ENCODE results near the gene AKT1.
A peak's percentile ranks its signal among the peaks of the same experiment; 100 is the strongest.

Gene AKT1

DNA sequence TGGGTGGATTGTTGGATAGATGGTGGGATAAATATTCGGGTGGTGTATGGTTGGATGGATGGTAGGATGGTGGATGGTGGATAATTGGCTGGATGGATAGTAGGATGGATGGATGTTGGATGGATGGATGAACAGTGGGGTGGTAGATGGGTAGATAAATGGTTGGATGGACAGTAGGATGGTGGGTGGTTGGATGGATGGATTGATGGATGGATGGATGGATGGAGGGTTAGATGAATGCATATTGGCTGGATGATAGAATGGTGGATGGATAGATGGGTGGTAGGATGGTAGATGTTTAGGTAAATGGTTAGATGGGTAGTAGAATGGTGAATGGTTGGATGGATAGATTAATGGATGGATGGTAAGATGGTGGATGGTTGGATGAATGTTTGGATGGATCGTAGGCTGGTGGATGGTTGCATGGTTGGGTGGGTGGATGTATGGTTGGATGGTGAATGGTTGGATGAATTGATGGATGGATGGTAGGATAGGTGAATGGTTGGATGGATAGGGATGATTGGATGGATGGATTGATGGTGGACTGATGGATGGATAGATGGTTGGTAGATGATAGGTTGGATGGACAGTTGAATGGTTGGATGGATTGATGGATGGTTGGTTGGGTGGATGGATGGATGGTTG, 28.9 kb upstream of the AKT1 start:
- no peak overlapping the region for H3K9ac ChIP-seq (ENCODE audit: low read depth, low read length, poor library complexity)
- no peak overlapping the region for H2BK5ac ChIP-seq (ENCODE audit: low read length)
- peaks cover 5 to 7% of the 10 kb centered on the region in 2 donors for H3K9me3 ChIP-seq (replicated peaks in 1 of 2; ENCODE audit: control insufficient read depth in 2 of 2, insufficient read depth in 1 of 2, low read depth in 1 of 2, low read length in 2 of 2)
- no peaks in the 10 kb centered on the region for H3K36me3 ChIP-seq (replicated peaks in 1 of 2; ENCODE audit: control insufficient read depth in 2 of 2, insufficient read depth in 2 of 2, low read length in 2 of 2)
- no peak overlapping the region for H3K4ac ChIP-seq (ENCODE audit: low read length)
- H2AK5ac ChIP-seq (ENCODE audit: low read depth, low read length), result no peak overlapping the region
- peaks cover 7 to 9% of the 10 kb centered on the region in 2 donors for H3K4me1 ChIP-seq (ENCODE audit: control insufficient read depth in 2 of 2, insufficient read depth in 1 of 2, low read depth in 1 of 2, low read length in 2 of 2)
- no peak overlapping the region for H3K14ac ChIP-seq (ENCODE audit: low read length)
- H2BK120ac ChIP-seq (ENCODE audit: low read depth, low read length), result no peak overlapping the region
- no peak overlapping the region for H3K23ac ChIP-seq (ENCODE audit: low read depth, low read length, poor library complexity)
- peaks cover 2% of the 10 kb centered on the region for H3K79me1 ChIP-seq (ENCODE audit: low read depth, low read length)
- H3K27me3 ChIP-seq (ENCODE audit: control insufficient read depth in 3 of 3, insufficient read depth in 3 of 3, low read depth in 1 of 3, low read length in 3 of 3), result peaks cover 2 to 27% (median 10%) of the 10 kb centered on the region in 3 experiments
- no peak overlapping the region for H4K91ac ChIP-seq (ENCODE audit: low read depth, low read length, poor library complexity)
- no peak overlapping the region for H2AFZ ChIP-seq (ENCODE audit: low read length)
- no peak overlapping the region for H2BK12ac ChIP-seq (ENCODE audit: low read length)
- no peak overlapping the region for H3K18ac ChIP-seq (ENCODE audit: low read length)
- 100% methylated on average over 2 of the region's 2 CpGs for WGBS, 2 donors (ENCODE audit: extremely low coverage in 2 of 2, insufficient read length in 2 of 2, insufficient replicate concordance in 1 of 2)
- H4K8ac ChIP-seq (ENCODE audit: low read depth, low read length), result no peak overlapping the region
- no peak for DNase-seq (ENCODE audit: low spot score)
- H3K27ac ChIP-seq (replicated peaks; ENCODE audit: low read length), result no peak overlapping the region
- no peak overlapping the region for H3K4me3 ChIP-seq (ENCODE audit: low read length in 2 of 2)
- H3K4me2 ChIP-seq (ENCODE audit: insufficient read depth, low read length, poor library complexity, severe bottlenecking), result no peak overlapping the region
- H2BK15ac ChIP-seq (ENCODE audit: low read length), result no peak overlapping the region

DNA sequence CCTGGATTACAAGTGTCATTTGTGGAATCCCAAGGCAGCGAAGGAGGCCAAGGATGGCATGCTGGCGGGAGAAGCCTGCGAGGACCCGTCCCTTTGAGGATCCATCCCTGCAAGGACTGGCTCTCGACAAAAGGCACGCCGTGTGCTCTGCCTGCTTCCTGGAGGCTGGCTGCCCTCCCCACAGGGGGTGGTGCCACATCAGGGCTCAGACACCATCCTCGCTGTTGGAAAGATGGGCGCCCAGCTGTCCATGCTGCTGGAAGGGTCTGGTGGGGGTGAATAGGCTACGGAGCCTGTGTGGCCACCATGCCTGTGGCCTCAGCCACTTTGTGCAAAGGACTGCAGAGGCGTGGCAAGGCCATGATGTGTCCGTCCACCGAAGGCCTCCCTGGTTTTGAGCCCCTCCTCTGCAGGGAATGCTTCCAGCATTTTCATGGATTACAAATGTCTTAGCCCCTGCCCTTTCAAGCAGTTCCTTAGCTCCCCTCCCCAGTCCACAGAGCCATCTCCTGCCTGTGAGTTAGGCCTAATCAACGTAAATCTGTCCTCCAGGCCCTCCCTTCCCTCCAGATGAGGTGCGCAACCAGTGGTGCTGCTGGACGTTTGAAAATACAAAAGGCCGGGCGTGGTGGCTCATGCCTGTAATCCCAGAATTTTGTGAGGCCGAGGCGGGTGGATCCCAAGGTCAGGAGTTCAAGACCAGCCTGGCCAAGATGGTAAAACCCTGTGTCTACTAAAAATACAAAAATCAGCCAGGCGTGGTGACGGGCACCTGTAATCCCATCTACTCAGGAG, 27.5 kb upstream of the AKT1 start:
- H3K27me3 ChIP-seq (ENCODE audit: control insufficient read depth in 3 of 3, insufficient read depth in 3 of 3, low read depth in 1 of 3, low read length in 3 of 3), result peaks cover 2 to 27% (median 10%) of the 10 kb centered on the region in 3 experiments

DNA sequence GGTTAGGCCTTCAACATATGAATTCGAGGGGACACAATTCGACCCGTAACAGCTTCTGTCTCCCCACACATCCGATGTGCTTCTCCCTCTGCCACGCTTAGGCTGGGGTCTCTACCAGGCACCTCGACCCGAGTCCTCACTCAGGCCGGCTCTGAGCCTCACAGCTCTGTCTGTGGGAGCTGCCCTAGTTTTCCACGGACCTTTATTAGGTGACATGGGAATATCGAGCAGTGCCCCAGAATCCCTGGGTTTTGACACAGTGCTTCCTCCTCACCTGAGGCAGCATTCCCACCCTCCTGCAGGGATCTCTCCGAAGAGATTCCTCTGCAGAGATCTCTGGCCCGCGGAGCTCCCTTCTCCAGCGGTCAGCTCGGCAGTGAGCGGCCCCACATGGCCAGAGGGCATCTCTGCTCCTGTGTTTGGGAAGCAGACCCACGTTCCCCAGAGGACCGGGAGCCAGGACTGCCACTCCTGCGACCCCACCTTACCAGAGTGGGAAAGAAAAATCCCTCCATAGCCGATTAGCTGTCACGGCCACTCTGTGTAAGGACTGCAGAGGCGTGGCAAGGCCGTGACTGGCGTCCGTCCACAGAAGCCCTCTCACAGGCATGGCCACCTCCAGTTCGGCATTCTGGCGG, 26.5 kb upstream of the AKT1 start:
- no peak overlapping the region for H2BK5ac ChIP-seq (ENCODE audit: low read length)
- no peak overlapping the region for H2AK5ac ChIP-seq (ENCODE audit: low read depth, low read length)
- no CpG with 5 or more reads among the region's 27 CpGs for WGBS, 2 donors (ENCODE audit: extremely low coverage in 2 of 2, insufficient read length in 2 of 2, insufficient replicate concordance in 1 of 2)
- H3K9ac ChIP-seq (ENCODE audit: low read depth, low read length, poor library complexity), result no peak overlapping the region
- H3K9me3 ChIP-seq (replicated peaks in 1 of 2; ENCODE audit: control insufficient read depth in 2 of 2, insufficient read depth in 1 of 2, low read depth in 1 of 2, low read length in 2 of 2), result peaks cover 5 to 7% of the 10 kb centered on the region in 2 donors
- H2AFZ ChIP-seq (ENCODE audit: low read length), result no peak overlapping the region
- no peak overlapping the region for H3K4me2 ChIP-seq (ENCODE audit: insufficient read depth, low read length, poor library complexity, severe bottlenecking)
- peaks cover under 1% of the 10 kb centered on the region for H3K79me1 ChIP-seq (ENCODE audit: low read depth, low read length)
- no peak overlapping the region for H3K18ac ChIP-seq (ENCODE audit: low read length)
- H3K27ac ChIP-seq (replicated peaks; ENCODE audit: low read length), result no peak overlapping the region
- no peak overlapping the region for H3K23ac ChIP-seq (ENCODE audit: low read depth, low read length, poor library complexity)
- peaks cover 2 to 22% (median 5%) of the 10 kb centered on the region in 3 experiments for H3K27me3 ChIP-seq (ENCODE audit: control insufficient read depth in 3 of 3, insufficient read depth in 3 of 3, low read depth in 1 of 3, low read length in 3 of 3)
- no peak overlapping the region for H2BK12ac ChIP-seq (ENCODE audit: low read length)
- H3K14ac ChIP-seq (ENCODE audit: low read length), result no peak overlapping the region
- H3K4me3 ChIP-seq (ENCODE audit: low read length in 2 of 2), result no peak overlapping the region
- H2BK120ac ChIP-seq (ENCODE audit: low read depth, low read length), result no peak overlapping the region
- peaks cover under 1 to 3% of the 10 kb centered on the region in 2 donors for H3K4me1 ChIP-seq (ENCODE audit: control insufficient read depth in 2 of 2, insufficient read depth in 1 of 2, low read depth in 1 of 2, low read length in 2 of 2)
- no peak for DNase-seq (ENCODE audit: low spot score)
- H3K4ac ChIP-seq (ENCODE audit: low read length), result no peak overlapping the region
- H4K8ac ChIP-seq (ENCODE audit: low read depth, low read length), result no peak overlapping the region
- no peak overlapping the region for H2BK15ac ChIP-seq (ENCODE audit: low read length)
- peaks cover 0 to 11% of the 10 kb centered on the region in 2 donors for H3K36me3 ChIP-seq (replicated peaks in 1 of 2; ENCODE audit: control insufficient read depth in 2 of 2, insufficient read depth in 2 of 2, low read length in 2 of 2)
- no peak overlapping the region for H4K91ac ChIP-seq (ENCODE audit: low read depth, low read length, poor library complexity)

More for the DNA sequence above, 27.5 kb upstream of the AKT1 start:
- peak overlapping the region; percentile 78 for H3K9ac ChIP-seq (ENCODE audit: low read depth, low read length, poor library complexity)
- no peak overlapping the region for H3K27ac ChIP-seq (replicated peaks; ENCODE audit: low read length)
- no peak overlapping the region for H2BK12ac ChIP-seq (ENCODE audit: low read length)
- H3K4me3 ChIP-seq (ENCODE audit: low read length in 2 of 2), result no peak overlapping the region
- peaks cover 0 to 6% of the 10 kb centered on the region in 2 donors for H3K36me3 ChIP-seq (replicated peaks in 1 of 2; ENCODE audit: control insufficient read depth in 2 of 2, insufficient read depth in 2 of 2, low read length in 2 of 2)
- H3K4me1 ChIP-seq (ENCODE audit: control insufficient read depth in 2 of 2, insufficient read depth in 1 of 2, low read depth in 1 of 2, low read length in 2 of 2), result peaks cover 7 to 9% of the 10 kb centered on the region in 2 donors
- peak overlapping the region; percentile 72 for H4K8ac ChIP-seq (ENCODE audit: low read depth, low read length)
- H2AFZ ChIP-seq (ENCODE audit: low read length), result no peak overlapping the region
- H3K9me3 ChIP-seq (replicated peaks in 1 of 2; ENCODE audit: control insufficient read depth in 2 of 2, insufficient read depth in 1 of 2, low read depth in 1 of 2, low read length in 2 of 2), result peaks cover 5 to 7% of the 10 kb centered on the region in 2 donors
- no peak overlapping the region for H2BK120ac ChIP-seq (ENCODE audit: low read depth, low read length)
- H2AK5ac ChIP-seq (ENCODE audit: low read depth, low read length), result peak overlapping the region; percentile 19
- peak overlapping the region; percentile 59 for H3K18ac ChIP-seq (ENCODE audit: low read length)
- H3K79me1 ChIP-seq (ENCODE audit: low read depth, low read length), result peaks cover 2% of the 10 kb centered on the region
- H3K23ac ChIP-seq (ENCODE audit: low read depth, low read length, poor library complexity), result no peak overlapping the region
- no peak overlapping the region for H2BK5ac ChIP-seq (ENCODE audit: low read length)
- H4K91ac ChIP-seq (ENCODE audit: low read depth, low read length, poor library complexity), result no peak overlapping the region
- H3K4me2 ChIP-seq (ENCODE audit: insufficient read depth, low read length, poor library complexity, severe bottlenecking), result no peak overlapping the region
- DNase-seq (ENCODE audit: low spot score), result no peak
- H2BK15ac ChIP-seq (ENCODE audit: low read length), result no peak overlapping the region
- no peak overlapping the region for H3K4ac ChIP-seq (ENCODE audit: low read length)
- no CpG with 5 or more reads among the region's 22 CpGs for WGBS, 2 donors (ENCODE audit: extremely low coverage in 2 of 2, insufficient read length in 2 of 2, insufficient replicate concordance in 1 of 2)
- H3K14ac ChIP-seq (ENCODE audit: low read length), result no peak overlapping the region

Measured in neuronal stem cell (in vitro differentiated cells).